Nephron progenitor cell (in vitro differentiated cells): Measurements from ENCODE around the gene FRMD4A.
"Not testable (repeated sequence)": the region's sequence is repeated elsewhere in the genome, so short reads cannot be mapped to it uniquely, and the experiment has no call there.

Experiments
- DNase-seq: peaks from one replicate; pipeline ENCODE4 v3.0.0; 2021
- H3K27ac Mint-ChIP-seq: 2 replicates; pipeline ENCODE4 v1.8.0; 2021; ENCODE audit warnings: mild to moderate bottlenecking, moderate library complexity, mixed read lengths
- H3K27me3 Mint-ChIP-seq: 2 replicates; pipeline ENCODE4 v1.8.0; 2021; ENCODE audit warnings: mild to moderate bottlenecking, low read depth, mixed read lengths; ENCODE audit not compliant: poor library complexity
- H3K36me3 Mint-ChIP-seq: 2 replicates; pipeline ENCODE4 v1.8.0; 2021; ENCODE audit warnings: low read depth, mixed read lengths
- H3K4me1 Mint-ChIP-seq: 2 replicates; pipeline ENCODE4 v1.8.0; 2021; ENCODE audit warnings: mixed read lengths
- H3K4me3 Mint-ChIP-seq: 2 replicates; pipeline ENCODE4 v1.8.0; 2021; ENCODE audit warnings: mild to moderate bottlenecking, moderate library complexity, mixed read lengths
- H3K9me3 Mint-ChIP-seq: 2 replicates; pipeline ENCODE4 v1.8.0; 2021; ENCODE audit warnings: mild to moderate bottlenecking, moderate library complexity, mixed read lengths
- CTCF ChIP-seq: fragments of 200-600 bp; sonication (generic); IDR thresholded peaks from 2 replicates; pipeline ENCODE4 v1.5.0; 2021; ENCODE audit warnings: antibody characterized with exemption

FRMD4A gene

DNA sequence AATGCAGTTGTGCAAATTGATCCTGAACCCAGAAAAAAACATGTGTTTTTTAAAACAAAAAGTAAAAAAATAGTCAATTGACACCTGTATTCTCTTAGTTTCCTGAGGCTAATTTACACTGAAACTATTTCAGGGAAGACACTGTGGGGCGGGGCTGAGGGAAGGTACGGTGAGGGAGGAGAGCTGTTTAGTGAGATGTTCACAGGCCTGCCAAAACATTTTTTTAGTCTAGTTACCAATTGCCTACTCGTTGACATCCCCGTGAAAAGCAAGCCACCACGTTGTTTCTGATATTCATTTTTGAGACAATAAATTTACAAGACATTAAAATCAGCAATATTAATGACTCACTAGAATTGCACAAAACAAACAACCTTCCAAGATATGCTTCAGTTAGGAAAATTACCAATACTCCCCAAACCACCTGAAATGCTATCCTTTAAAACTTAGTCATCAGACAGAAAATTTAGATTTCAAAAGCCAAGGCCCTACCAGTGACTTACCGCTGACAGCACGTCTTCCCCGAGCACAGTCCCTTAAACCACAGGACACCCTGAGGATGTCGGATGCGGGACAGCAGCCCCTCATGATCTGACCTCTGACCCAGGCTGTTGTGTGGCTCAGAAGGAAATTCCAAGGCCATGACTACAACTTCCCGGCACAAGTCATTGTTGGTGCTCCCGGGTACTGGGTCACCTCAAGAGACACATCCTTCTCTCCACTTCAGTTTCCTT is 464.8 kb downstream of the FRMD4A start:
- Mint-ChIP-seq H3K27me3 (peaks cover 6% of the 10 kb centered on the region), H3K4me1 (peaks cover 28% of the 10 kb centered on the region), H3K27ac (peak overlapping the region; percentile 7), H3K9me3 (no peaks in the 10 kb centered on the region), H3K4me3 (no peak overlapping the region), H3K36me3 (peaks cover 28% of the 10 kb centered on the region)
- DNase-seq: no peak
- no peak for TF ChIP-seq CTCF

- H3K4me3 Mint-ChIP-seq, H3K27me3 Mint-ChIP-seq, H3K27ac Mint-ChIP-seq, H3K9me3 Mint-ChIP-seq, DNase-seq: not testable (repeated sequence)
- H3K36me3 Mint-ChIP-seq: peaks cover 28% of the 10 kb centered on the region
- H3K4me1 Mint-ChIP-seq: peaks cover 29% of the 10 kb centered on the region
Observed at GRCh38 chr10:13865220-13865619, 465.5 kb downstream of the FRMD4A start.

GRCh38 chr10:13862546-13863233 is 468.0 kb downstream of the FRMD4A start:
- H3K36me3 Mint-ChIP-seq: peaks cover 23% of the 10 kb centered on the region
- no peak for DNase-seq
- H3K4me1 Mint-ChIP-seq: peaks cover 32% of the 10 kb centered on the region
- H3K27ac Mint-ChIP-seq: no peak overlapping the region
- H3K9me3 Mint-ChIP-seq: no peaks in the 10 kb centered on the region
- H3K27me3 Mint-ChIP-seq: peaks cover 6% of the 10 kb centered on the region
- no peak for TF ChIP-seq CTCF
- H3K4me3 Mint-ChIP-seq: no peak overlapping the region

- Mint-ChIP-seq H3K4me1 (peaks cover 24% of the 10 kb centered on the region), H3K36me3 (peaks cover 20% of the 10 kb centered on the region), H3K4me3 (no peak overlapping the region), H3K27ac (no peak overlapping the region), H3K9me3 (no peaks in the 10 kb centered on the region), H3K27me3 (peaks cover 6% of the 10 kb centered on the region)
- no peak for DNase-seq
- no peak for TF ChIP-seq CTCF
Observed at GRCh38 chr10:13860886-13861285, 469.8 kb downstream of the FRMD4A start.

- Mint-ChIP-seq H3K9me3 (no peaks in the 10 kb centered on the region), H3K4me3 (no peak overlapping the region), H3K4me1 (peaks cover 20% of the 10 kb centered on the region), H3K27me3 (peaks cover 6% of the 10 kb centered on the region), H3K36me3 (peaks cover 15% of the 10 kb centered on the region), H3K27ac (no peak overlapping the region)
- no peak for DNase-seq
- no peak for TF ChIP-seq CTCF
Observed at GRCh38 chr10:13859979-13860654, 470.6 kb downstream of the FRMD4A start.

- H3K27me3 Mint-ChIP-seq: peaks cover 4% of the 10 kb centered on the region
- TF ChIP-seq CTCF: no peak
- DNase-seq: no peak
- H3K4me1 Mint-ChIP-seq: peaks cover 20% of the 10 kb centered on the region
- peak overlapping the region; percentile 41 for H3K27ac Mint-ChIP-seq
- H3K9me3 Mint-ChIP-seq: no peaks in the 10 kb centered on the region
- H3K36me3 Mint-ChIP-seq: peaks cover 10% of the 10 kb centered on the region
- no peak overlapping the region for H3K4me3 Mint-ChIP-seq
Observed at GRCh38 chr10:13858709-13859108, 472.0 kb downstream of the FRMD4A start.
